Measurements from ENCODE around the gene PHKB. TPM values are rescaled to one million over a fixed set of nuclear protein-coding genes. Genes with fewer than 3 reads are reported as not detected.

The PHKB gene
- total RNA-seq, 2 donors from 2014 or later, result 32.7 to 46.7 TPM

- Mint-ChIP-seq H3K4me1 (ENCODE audit: low read depth in 2 of 2) (no peaks in the 10 kb centered on the region), H3K27ac (no peak overlapping the region), H3K4me3 (no peak overlapping the region), H3K36me3 (no peaks in the 10 kb centered on the region), H3K27me3 (peaks cover 8 to 34% of the 10 kb centered on the region in 2 donors), H3K9me3 (no peaks in the 10 kb centered on the region)
- DNase-seq (ENCODE audit: low spot score) (no peak), ATAC-seq (no peak)
Observed at GRCh38 chr16:47750371-47750770, 289.2 kb downstream of the PHKB start.

Other genes with a start within 250 kb of the PHKB start
- gene ITFG1, start 268 bp upstream of the PHKB start, total RNA-seq, result 10 to 100 TPM; 26.9 to 31.8 TPM

Measured in natural killer cell treated with Interleukin-12 subunit alpha and Interleukin-12 subunit beta and Interleukin-15 and Interleukin-18, amount 100 ng/mL, for 72 hours (primary cell).